ENCODE results near the gene PLEKHA6. TPM values are rescaled to one million over a fixed set of nuclear protein-coding genes. Genes with fewer than 3 reads are reported as not detected.

PLEKHA6 gene
- total RNA-seq, 6 experiments from 2014 or later: 16.6 to 31.1 (median 22.1) TPM

DNA sequence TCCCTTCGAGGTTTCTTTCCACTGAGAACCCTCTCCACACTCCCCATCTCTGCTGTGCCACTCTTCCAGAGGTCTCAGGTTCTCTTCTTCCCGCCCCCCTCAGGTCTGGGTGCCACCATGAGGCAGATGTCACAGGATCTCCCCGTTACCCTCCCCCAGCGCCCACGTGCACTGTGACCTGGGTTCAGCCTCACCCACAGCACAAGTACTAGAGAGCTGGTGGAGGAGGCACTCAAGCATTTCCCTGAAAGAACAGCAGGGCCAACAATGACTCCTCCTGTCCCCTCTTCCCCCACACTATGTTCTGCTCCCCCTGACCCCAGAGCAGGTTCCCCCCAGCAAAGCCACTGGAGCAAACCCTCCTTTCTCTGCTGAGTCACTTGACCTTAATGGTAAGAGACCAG, 14.3 kb downstream of the PLEKHA6 start:
- TF ChIP-seq POLR2A (IDR thresholded peaks at IDR 0.05): no peak
- TF ChIP-seq, protein P1, sequence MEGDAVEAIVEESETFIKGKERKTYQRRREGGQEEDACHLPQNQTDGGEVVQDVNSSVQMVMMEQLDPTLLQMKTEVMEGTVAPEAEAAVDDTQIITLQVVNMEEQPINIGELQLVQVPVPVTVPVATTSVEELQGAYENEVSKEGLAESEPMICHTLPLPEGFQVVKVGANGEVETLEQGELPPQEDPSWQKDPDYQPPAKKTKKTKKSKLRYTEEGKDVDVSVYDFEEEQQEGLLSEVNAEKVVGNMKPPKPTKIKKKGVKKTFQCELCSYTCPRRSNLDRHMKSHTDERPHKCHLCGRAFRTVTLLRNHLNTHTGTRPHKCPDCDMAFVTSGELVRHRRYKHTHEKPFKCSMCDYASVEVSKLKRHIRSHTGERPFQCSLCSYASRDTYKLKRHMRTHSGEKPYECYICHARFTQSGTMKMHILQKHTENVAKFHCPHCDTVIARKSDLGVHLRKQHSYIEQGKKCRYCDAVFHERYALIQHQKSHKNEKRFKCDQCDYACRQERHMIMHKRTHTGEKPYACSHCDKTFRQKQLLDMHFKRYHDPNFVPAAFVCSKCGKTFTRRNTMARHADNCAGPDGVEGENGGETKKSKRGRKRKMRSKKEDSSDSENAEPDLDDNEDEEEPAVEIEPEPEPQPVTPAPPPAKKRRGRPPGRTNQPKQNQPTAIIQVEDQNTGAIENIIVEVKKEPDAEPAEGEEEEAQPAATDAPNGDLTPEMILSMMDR (IDR thresholded peaks at IDR 0.05): no peak
- Histone ChIP-seq H3K4me3 (no peak overlapping the region), H3K27me3 (no peaks in the 10 kb centered on the region), H3K9me3 (no peaks in the 10 kb centered on the region), H3K4me1 (peaks cover 0 to 6% (median 0%) of the 10 kb centered on the region in 4 donors), H3K36me3 (no peaks in the 10 kb centered on the region), H3K27ac (no peak overlapping the region)
- intact Hi-C loops (cut with DNase I): no loop called here
- DNase-seq (no peak), ATAC-seq (no peak)
- WGBS (ENCODE audit: insufficient coverage, low coverage, low lambda C conversion rate, missing lambda C conversion rate): 89% methylated on average over 3 of the region's 5 CpGs

GRCh38 chr1:204344665-204345355, 14.9 kb downstream of the PLEKHA6 start:
- H3K27ac ChIP-seq: no peak overlapping the region
- intact Hi-C loops (cut with DNase I): no loop called here
- DNase-seq (no peak), ATAC-seq (no peak)
- WGBS (ENCODE audit: insufficient coverage, low coverage, low lambda C conversion rate, missing lambda C conversion rate): 85% methylated on average over 6 of the region's 6 CpGs
- H3K27me3 ChIP-seq: no peaks in the 10 kb centered on the region
- TF ChIP-seq, protein P1 (IDR thresholded peaks at IDR 0.05): no peak
- no peak for TF ChIP-seq POLR2A (IDR thresholded peaks at IDR 0.05)
- no peaks in the 10 kb centered on the region for H3K36me3 ChIP-seq
- no peak overlapping the region for H3K4me3 ChIP-seq
- no peaks in the 10 kb centered on the region for H3K9me3 ChIP-seq
- peaks cover 0 to 6% (median 0%) of the 10 kb centered on the region in 4 donors for H3K4me1 ChIP-seq

- peaks cover 0 to 6% (median 0%) of the 10 kb centered on the region in 4 donors for H3K4me1 ChIP-seq
- H3K27me3 ChIP-seq: no peaks in the 10 kb centered on the region
- 55% methylated on average over 4 of the region's 4 CpGs for WGBS (ENCODE audit: insufficient coverage, low coverage, low lambda C conversion rate, missing lambda C conversion rate)
- intact Hi-C loops (cut with DNase I): no loop called here
- no peaks in the 10 kb centered on the region for H3K9me3 ChIP-seq
- H3K27ac ChIP-seq: no peak overlapping the region
- TF ChIP-seq POLR2A (IDR thresholded peaks at IDR 0.05): no peak
- TF ChIP-seq, protein P1 (IDR thresholded peaks at IDR 0.05): no peak
- H3K36me3 ChIP-seq: no peaks in the 10 kb centered on the region
- ATAC-seq (no peak), DNase-seq (no peak)
- H3K4me3 ChIP-seq: no peak overlapping the region
These were observed 15.9 kb downstream of the PLEKHA6 start for GRCh38 chr1:204343802-204344201.

- intact Hi-C loops (cut with DNase I): no loop called here
- TF ChIP-seq POLR2A (IDR thresholded peaks at IDR 0.05): no peak
- TF ChIP-seq, protein P1 (IDR thresholded peaks at IDR 0.05): no peak
- no peaks in the 10 kb centered on the region for H3K9me3 ChIP-seq
- 93% methylated on average over 2 of the region's 3 CpGs for WGBS (ENCODE audit: insufficient coverage, low coverage, low lambda C conversion rate, missing lambda C conversion rate)
- no peak overlapping the region for H3K27ac ChIP-seq
- ATAC-seq (no peak), DNase-seq (no peak)
- no peaks in the 10 kb centered on the region for H3K36me3 ChIP-seq
- H3K4me3 ChIP-seq: no peak overlapping the region
- no peaks in the 10 kb centered on the region for H3K27me3 ChIP-seq
- peaks cover 0 to 4% (median 0%) of the 10 kb centered on the region in 4 donors for H3K4me1 ChIP-seq
These were observed 16.5 kb downstream of the PLEKHA6 start for GRCh38 chr1:204343247-204343646.

All from right lobe of liver (tissue), 6 donors.